ENCODE results near the gene TXNL4A. TPM values are rescaled to one million over a fixed set of nuclear protein-coding genes. Genes with fewer than 3 reads are reported as not detected.
"Not testable (repeated sequence)": the region's sequence is repeated elsewhere in the genome, so short reads cannot be mapped to it uniquely, and the experiment has no call there.

The TXNL4A gene
- total and polyA plus RNA-seq, 4 donors: 18.0 to 86.2 (median 32.8) TPM

DNA sequence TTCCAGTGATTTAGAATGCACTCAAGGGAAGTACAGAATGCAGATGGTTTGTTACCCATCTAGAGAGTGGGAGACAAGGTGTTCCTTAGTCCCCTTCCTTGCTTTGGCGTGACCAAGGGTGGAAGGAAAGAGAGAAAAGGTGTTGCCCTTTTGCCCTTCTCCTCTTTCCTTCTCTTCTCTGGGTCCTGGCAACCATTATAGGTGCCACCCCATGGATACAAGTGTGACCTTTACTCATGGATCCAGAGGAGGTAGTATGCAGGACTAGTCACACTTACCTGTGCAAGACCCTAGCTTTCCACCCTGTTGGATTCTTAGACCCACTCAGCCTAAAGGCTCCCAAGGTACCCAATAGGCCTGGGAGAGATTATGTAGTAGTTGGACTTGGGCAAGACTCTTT is 34.2 kb upstream of the TXNL4A start:
- Histone ChIP-seq H3K9me3 (ENCODE audit: control insufficient read depth in 4 of 4, low read length in 3 of 4) (peaks cover 44 to 63% (median 56%) of the 10 kb centered on the region in 4 donors), H3K4me3 (ENCODE audit: low read depth in 1 of 3, low read length in 3 of 3) (peak overlapping the region in 1 of 3 donors; percentile 7), H3K27ac (ENCODE audit: low read depth in 1 of 2, low read length in 2 of 2) (no peak overlapping the region), H3K27me3 (ENCODE audit: control insufficient read depth in 4 of 4, insufficient read depth in 4 of 4, low read length in 3 of 4) (no peaks in the 10 kb centered on the region), H3K36me3 (ENCODE audit: control insufficient read depth in 4 of 4, insufficient read depth in 3 of 4, low read depth in 1 of 4, low read length in 3 of 4) (peaks cover 0 to 3% (median 0%) of the 10 kb centered on the region in 4 donors), H3K9ac (ENCODE audit: low read depth in 1 of 2, low read length in 2 of 2) (no peak overlapping the region), H3K4me1 (ENCODE audit: control insufficient read depth in 4 of 4, insufficient read depth in 4 of 4, low read length in 3 of 4) (no peaks in the 10 kb centered on the region)
- 20% methylated on average over 1 of the region's 1 CpG for WGBS
- TF ChIP-seq HNF4G (IDR thresholded peaks at IDR 0.05): no peak
- TF ChIP-seq CTCF (IDR thresholded peaks at IDR 0.05; ENCODE audit: low read depth, low read length, missing input control): no peak
- no peak for TF ChIP-seq EGR1 (IDR thresholded peaks at IDR 0.05; ENCODE audit: low read depth in 2 of 2)
- no peak for DNase-seq (ENCODE audit: low spot score)

GRCh38 chr18:80012714-80013113 is 24.4 kb upstream of the TXNL4A start:
- TF ChIP-seq ZBTB33 (IDR thresholded peaks at IDR 0.05): no peak
- no peak for TF ChIP-seq NR2F2 (IDR thresholded peaks at IDR 0.05)
- TF ChIP-seq FOXA2 (IDR thresholded peaks at IDR 0.05): no peak
- no peak for TF ChIP-seq TAF1 (conservative IDR thresholded peaks at IDR 0.05)
- no peak for TF ChIP-seq EGR1 (IDR thresholded peaks at IDR 0.05; ENCODE audit: low read depth in 2 of 2)
- no peak for TF ChIP-seq MAX (IDR thresholded peaks at IDR 0.05)
- TF ChIP-seq CTCF (IDR thresholded peaks at IDR 0.05; ENCODE audit: low read depth, low read length, missing input control): no peak
- no peak for TF ChIP-seq GABPA (IDR thresholded peaks at IDR 0.05 in 1 of 2, conservative IDR thresholded peaks at IDR 0.05 in 1 of 2)
- no peak for TF ChIP-seq RAD21 (IDR thresholded peaks at IDR 0.05)
- TF ChIP-seq REST (IDR thresholded peaks at IDR 0.05): no peak
- TF ChIP-seq HNF4G (IDR thresholded peaks at IDR 0.05): no peak
- TF ChIP-seq HNF4A (conservative IDR thresholded peaks at IDR 0.05): no peak
- no peak for TF ChIP-seq ATF3 (IDR thresholded peaks at IDR 0.05)
- no peak for TF ChIP-seq YY1 (IDR thresholded peaks at IDR 0.05)
- no peak for TF ChIP-seq JUND (IDR thresholded peaks at IDR 0.05)
- no peak for TF ChIP-seq RXRA (IDR thresholded peaks at IDR 0.05)
- no peak for TF ChIP-seq SP1 (IDR thresholded peaks at IDR 0.05)
- TF ChIP-seq FOXA1 (IDR thresholded peaks at IDR 0.05): no peak
- WGBS: 96% methylated on average over 20 of the region's 20 CpGs
- no peaks in the 10 kb centered on the region for H3K27me3 ChIP-seq (ENCODE audit: control insufficient read depth in 4 of 4, insufficient read depth in 4 of 4, low read length in 3 of 4)
- no peak for DNase-seq (ENCODE audit: low spot score)
- no peaks in the 10 kb centered on the region for H3K36me3 ChIP-seq (ENCODE audit: control insufficient read depth in 4 of 4, insufficient read depth in 3 of 4, low read depth in 1 of 4, low read length in 3 of 4)
- H3K9me3 ChIP-seq (ENCODE audit: control insufficient read depth in 4 of 4, low read length in 3 of 4): peaks cover 0 to 5% (median under 1%) of the 10 kb centered on the region in 4 donors
- H3K27ac ChIP-seq (ENCODE audit: low read depth in 1 of 2, low read length in 2 of 2): no peak overlapping the region
- H3K4me1 ChIP-seq (ENCODE audit: control insufficient read depth in 4 of 4, insufficient read depth in 4 of 4, low read length in 3 of 4): no peaks in the 10 kb centered on the region
- no peak overlapping the region for H3K4me3 ChIP-seq (ENCODE audit: low read depth in 1 of 3, low read length in 3 of 3)
- H3K9ac ChIP-seq (ENCODE audit: low read depth in 1 of 2, low read length in 2 of 2): no peak overlapping the region

DNA sequence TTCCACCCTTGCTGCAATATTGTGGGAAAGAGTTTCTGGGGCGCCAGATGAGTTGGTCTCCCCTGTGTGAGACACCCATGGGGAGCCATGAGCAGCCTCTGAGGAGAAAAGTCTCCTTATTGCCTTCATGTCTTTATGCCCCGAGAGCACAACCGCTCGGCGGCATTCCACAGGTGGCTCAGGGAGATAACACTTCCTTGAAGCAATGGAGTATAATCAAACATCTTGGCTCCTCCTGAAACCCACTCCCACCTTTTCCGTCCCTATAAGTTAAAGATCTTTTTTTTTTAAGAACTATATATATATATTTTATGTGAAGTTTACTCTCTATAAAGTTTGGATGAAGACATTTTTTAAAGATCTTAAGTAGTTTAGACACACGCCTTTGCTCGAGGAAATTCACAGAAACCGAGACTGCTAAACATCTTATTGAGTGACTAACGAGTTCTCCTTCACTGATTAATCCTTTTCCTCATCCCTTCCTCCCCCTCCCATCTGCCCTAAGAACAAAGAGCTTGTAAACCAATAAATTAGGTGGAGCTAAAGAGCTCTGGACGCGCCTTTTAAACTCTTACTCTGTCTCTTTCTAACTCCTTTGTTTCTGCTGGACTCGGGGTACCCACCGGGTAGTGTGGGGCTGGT is 23.3 kb upstream of the TXNL4A start:
- not testable (repeated sequence) for H3K27ac ChIP-seq (ENCODE audit: low read depth in 1 of 2, low read length in 2 of 2); H3K9me3 ChIP-seq (ENCODE audit: control insufficient read depth in 4 of 4, low read length in 3 of 4); H3K27me3 ChIP-seq (ENCODE audit: control insufficient read depth in 4 of 4, insufficient read depth in 4 of 4, low read length in 3 of 4); H3K4me3 ChIP-seq (ENCODE audit: low read depth in 1 of 3, low read length in 3 of 3); H3K4me1 ChIP-seq (ENCODE audit: control insufficient read depth in 4 of 4, insufficient read depth in 4 of 4, low read length in 3 of 4); H3K9ac ChIP-seq (ENCODE audit: low read depth in 1 of 2, low read length in 2 of 2); H3K36me3 ChIP-seq (ENCODE audit: control insufficient read depth in 4 of 4, insufficient read depth in 3 of 4, low read depth in 1 of 4, low read length in 3 of 4); DNase-seq (ENCODE audit: low spot score)
- 95% methylated on average over 14 of the region's 14 CpGs for WGBS

Measured in liver (tissue), 9 donors.